ENCODE data around the gene REPS1.

GRCh38 chr6:139014945-139015344 lies 26.9 kb upstream of the REPS1 start:
- TF ChIP-seq, protein P1, sequence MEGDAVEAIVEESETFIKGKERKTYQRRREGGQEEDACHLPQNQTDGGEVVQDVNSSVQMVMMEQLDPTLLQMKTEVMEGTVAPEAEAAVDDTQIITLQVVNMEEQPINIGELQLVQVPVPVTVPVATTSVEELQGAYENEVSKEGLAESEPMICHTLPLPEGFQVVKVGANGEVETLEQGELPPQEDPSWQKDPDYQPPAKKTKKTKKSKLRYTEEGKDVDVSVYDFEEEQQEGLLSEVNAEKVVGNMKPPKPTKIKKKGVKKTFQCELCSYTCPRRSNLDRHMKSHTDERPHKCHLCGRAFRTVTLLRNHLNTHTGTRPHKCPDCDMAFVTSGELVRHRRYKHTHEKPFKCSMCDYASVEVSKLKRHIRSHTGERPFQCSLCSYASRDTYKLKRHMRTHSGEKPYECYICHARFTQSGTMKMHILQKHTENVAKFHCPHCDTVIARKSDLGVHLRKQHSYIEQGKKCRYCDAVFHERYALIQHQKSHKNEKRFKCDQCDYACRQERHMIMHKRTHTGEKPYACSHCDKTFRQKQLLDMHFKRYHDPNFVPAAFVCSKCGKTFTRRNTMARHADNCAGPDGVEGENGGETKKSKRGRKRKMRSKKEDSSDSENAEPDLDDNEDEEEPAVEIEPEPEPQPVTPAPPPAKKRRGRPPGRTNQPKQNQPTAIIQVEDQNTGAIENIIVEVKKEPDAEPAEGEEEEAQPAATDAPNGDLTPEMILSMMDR (IDR thresholded peaks at IDR 0.05), result no peak
- TF ChIP-seq RCOR1 (IDR thresholded peaks at IDR 0.05; ENCODE audit: low read length), result no peak
- TF ChIP-seq, protein P2, sequence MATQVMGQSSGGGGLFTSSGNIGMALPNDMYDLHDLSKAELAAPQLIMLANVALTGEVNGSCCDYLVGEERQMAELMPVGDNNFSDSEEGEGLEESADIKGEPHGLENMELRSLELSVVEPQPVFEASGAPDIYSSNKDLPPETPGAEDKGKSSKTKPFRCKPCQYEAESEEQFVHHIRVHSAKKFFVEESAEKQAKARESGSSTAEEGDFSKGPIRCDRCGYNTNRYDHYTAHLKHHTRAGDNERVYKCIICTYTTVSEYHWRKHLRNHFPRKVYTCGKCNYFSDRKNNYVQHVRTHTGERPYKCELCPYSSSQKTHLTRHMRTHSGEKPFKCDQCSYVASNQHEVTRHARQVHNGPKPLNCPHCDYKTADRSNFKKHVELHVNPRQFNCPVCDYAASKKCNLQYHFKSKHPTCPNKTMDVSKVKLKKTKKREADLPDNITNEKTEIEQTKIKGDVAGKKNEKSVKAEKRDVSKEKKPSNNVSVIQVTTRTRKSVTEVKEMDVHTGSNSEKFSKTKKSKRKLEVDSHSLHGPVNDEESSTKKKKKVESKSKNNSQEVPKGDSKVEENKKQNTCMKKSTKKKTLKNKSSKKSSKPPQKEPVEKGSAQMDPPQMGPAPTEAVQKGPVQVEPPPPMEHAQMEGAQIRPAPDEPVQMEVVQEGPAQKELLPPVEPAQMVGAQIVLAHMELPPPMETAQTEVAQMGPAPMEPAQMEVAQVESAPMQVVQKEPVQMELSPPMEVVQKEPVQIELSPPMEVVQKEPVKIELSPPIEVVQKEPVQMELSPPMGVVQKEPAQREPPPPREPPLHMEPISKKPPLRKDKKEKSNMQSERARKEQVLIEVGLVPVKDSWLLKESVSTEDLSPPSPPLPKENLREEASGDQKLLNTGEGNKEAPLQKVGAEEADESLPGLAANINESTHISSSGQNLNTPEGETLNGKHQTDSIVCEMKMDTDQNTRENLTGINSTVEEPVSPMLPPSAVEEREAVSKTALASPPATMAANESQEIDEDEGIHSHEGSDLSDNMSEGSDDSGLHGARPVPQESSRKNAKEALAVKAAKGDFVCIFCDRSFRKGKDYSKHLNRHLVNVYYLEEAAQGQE (IDR thresholded peaks at IDR 0.05; ENCODE audit: low read depth, low read length), result no peak
- TF ChIP-seq EP300 (IDR thresholded peaks at IDR 0.05; ENCODE audit: borderline replicate concordance in 1 of 2, low read depth in 1 of 2, low read length in 1 of 2), result no peak
- no peak for TF ChIP-seq POLR2AphosphoS5 (IDR thresholded peaks at IDR 0.05; ENCODE audit: low read depth, low read length)
- no peak for TF ChIP-seq CHD2 (IDR thresholded peaks at IDR 0.05; ENCODE audit: low read length, partially characterized antibody)
- TF ChIP-seq SIN3A (IDR thresholded peaks at IDR 0.05; ENCODE audit: borderline replicate concordance, low read depth, low read length), result no peak
- TF ChIP-seq, protein P3, sequence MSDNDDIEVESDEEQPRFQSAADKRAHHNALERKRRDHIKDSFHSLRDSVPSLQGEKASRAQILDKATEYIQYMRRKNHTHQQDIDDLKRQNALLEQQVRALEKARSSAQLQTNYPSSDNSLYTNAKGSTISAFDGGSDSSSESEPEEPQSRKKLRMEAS (IDR thresholded peaks at IDR 0.05; ENCODE audit: low read depth), result no peak
